HG03066 (cell line): ENCODE data around the gene DMC1.

Experiments
- ATAC-seq: cut with Tn5 transposase; IDR thresholded peaks from one replicate; pipeline ENCODE4 v1.9.1; 2021; ENCODE audit warnings: low read depth; ENCODE audit not compliant: unreplicated experiment

The DMC1 gene

DNA sequence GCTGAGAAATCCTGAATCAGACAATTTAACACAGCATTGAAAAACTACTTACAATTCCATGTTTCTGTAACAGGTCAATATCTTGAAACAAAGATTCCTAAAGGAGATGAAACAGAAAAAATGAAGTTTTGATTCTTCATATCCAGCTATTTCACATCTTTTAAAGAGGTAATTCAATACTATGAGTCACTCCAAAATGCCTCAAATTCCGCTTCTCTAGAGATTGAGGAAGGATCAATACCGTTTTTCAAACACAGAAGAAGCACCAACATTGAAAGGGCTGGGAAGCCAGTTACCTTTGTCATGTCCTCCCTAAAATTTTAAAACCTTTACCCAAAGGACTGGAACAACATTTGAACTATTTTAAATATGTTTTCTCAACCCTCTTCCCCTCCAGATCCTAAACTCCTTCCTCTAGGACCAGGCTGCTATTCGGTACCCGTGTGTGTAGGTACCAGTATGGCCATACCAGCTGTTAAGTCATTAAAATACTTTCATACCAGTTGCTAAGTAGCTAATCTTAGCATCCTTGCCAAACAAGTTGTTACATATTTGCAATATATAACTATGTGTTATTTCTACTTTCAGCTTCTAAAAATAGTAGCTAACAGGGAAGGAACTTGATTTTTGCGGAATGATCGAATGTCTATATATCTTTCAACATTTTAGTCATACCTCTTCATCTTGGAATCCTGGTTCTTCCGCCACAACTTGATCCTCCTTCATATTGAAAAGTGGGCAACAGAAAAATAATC, 2.3 kb downstream of the DMC1 start:
- ATAC-seq: no peak

DNA sequence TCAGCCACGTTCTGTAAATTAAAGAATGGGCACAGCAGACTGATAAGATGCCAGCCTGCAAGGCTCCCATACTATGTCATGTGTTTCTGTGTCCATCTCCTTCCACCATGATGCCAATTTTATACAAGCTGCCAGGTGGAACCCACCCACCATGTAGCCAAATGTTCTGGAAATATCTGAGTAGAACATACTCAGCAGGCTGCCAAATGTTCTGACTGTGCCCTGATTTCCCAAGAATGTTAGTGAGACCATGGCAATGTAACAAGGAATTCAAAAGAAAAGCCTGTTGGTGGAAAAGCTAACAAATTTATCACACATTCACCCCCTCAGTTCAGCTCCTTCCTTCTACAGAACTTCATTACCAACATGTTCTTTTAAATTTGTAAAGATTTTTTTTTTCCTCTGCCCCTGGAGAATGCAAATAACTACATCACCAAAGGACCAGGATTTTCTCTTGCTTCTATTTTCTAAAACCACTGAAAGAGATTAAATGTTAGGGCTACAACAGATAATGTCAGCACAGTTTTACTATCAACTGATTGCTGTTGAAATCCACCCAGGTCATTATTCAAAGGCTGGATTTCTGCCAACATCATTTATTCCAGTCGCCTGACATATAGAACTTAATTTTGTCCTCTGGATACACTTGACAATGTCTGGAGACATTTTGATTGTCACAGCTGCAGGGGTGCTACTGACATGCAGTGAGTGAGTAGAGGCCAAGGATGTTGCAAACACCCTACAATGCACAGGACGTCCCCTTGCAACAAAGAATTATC, 3.1 kb downstream of the DMC1 start:
- ATAC-seq: no peak

DNA sequence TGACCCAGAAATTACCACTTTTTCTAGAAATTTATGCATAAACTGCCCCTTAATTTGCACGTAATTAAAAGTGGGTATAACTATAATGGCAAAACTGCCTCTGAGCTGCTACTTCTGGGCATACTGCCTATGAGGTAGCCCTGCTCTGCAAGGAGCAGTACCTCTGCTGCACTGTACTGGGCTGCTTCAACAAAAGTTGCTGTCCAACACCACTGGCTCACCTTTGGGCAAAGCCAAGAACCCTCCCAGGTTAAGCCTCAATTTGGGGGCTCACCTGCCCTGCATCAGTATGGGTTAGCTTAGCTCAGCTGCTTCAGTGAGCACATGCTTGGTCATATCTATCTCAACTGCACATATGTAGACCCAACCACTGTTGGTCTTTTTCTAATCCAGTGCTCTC, 4.5 kb downstream of the DMC1 start:
- ATAC-seq: no peak

DNA sequence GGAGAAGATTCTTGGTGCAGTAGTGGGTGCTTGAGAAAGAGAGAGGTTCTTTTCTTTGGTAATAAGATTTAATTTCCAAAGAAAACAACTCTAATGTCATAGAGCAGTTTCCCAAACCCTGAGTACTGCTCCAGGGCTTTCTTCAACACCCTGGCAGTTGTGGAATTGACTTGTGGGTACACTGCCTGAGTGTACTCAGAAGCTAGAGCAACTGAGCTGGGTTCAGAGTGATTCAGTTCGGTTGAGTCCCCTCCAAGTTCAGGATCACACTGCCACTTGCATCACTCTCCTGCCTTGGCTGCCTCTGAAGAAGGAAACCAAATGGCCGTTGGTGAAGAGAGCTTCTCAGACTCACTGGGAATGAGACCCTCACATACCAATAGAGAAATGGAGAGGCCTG, 5.3 kb downstream of the DMC1 start:
- no peak for ATAC-seq

DNA sequence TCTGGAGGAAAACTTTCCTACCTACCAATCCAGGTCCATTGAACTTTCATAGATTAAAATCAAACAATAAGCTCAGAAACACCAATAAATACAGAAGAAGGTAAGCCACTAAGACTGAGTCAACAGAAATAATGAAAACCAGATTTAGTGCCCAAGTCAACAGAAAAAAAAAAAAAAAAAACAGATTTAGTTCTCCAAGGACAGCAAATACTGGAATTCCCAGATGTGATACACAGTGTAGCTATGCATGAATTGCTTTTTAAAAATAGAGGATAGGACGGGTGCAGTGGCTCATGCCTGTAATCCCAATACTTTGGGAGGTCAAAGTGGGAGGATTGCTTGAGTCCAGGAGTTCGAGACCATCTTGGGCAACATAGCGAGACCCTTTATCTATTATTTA, 15.7 kb downstream of the DMC1 start:
- no peak for ATAC-seq

DNA sequence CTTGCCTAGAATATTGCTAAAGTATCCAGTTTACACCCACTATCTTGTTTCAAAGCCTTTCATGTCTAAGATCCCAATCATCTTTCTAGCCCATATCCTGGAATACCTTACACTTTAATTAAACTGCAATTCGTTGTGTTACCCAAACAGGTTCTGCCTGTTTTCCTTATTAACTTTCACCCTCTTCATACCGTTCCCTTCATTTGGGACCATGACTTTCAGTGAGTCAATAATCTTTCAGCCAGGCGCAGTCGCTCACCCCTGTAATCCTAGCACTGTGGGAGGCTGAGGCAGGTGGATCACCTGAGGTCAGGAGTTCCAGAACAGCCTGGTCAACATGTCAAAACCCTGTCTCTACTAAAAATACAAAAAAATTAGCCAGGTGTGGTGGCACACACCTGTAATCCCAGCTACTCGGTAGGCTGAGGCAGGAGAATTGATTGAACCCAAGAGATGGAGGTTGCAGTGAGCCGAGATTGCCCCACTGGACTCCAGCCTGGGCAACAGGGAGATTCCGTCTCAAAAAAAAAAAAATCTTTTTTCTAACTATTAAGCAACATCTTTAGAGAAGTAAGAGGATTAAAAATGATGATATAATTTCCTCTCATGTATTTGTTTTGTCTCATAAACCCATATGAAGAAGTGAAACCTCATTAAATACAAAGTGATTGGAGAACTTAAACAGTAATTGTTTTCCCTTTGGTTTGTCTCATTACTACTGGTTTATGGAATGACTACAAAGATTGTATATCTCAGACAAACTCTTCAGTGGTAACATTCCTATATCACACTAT, 20.7 kb downstream of the DMC1 start:
- no peak for ATAC-seq

DNA sequence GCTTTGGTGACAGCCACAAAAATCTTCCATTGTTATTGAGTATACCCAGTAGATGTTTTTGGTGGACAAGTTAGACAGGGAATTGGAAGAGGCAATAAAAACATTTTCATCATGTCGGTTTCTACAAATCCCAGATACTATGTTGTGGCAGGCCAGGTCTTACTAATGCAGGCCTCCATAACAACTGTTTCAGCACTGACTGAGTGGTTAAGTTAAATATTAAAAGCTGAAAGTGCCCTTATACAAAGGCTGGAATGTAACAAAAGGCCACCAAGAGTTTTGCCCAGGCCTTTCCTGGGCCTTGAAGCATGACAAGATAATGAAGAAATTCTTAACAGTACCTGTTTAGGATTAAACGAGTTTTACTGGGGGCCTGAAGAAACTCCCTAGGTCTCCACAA, 29.3 kb downstream of the DMC1 start:
- no peak for ATAC-seq

DNA sequence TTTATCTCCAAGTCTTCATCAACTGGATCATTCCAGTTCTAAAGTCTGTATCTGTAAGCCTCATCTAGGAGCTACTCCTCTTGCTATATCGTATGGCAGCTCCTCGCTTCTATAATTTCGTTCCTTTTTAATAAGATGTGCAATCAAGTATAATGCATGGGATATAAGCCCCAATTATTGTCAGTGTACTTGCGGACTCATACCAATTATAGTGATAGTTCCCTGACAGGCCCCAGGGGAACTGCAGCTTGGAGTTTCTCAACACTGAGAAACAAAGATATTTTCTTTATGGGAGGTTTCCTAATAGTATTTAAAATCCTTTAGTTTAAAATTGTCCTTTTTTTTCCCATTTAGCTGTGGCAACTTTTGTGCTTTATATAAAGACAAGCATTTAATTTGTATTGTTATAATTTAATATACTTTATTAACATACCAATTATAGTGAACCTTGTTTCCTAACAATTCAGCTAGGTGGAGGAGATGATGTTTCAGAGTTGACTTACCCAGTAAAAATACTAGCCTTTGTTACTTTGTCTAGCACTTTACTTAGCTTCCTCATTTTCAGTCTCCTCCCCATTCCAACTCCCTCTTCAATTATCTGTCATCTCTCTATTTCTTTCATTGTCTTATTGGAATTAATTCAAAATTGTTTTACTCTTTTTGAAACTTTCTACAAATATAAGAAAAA, 38.6 kb downstream of the DMC1 start:
- ATAC-seq: no peak

DNA sequence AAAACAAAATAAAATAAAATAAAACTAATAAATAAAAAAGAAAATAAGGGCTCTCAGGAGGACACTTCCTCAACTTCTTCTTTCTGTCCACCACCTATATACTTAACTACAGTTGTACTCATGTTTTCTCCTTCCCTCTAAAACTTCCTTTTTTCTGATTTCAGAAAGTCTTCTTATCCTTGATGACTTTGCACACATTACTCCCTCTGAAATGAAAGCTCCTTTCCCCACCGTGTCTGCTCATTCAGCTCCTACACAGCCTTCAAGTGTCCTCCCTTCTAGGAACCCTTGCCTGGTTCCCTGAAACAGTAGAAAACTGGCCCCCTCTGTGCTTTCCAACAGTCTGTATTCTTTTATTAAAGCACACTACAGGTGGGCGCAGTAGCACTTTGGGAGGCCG, 45.6 kb downstream of the DMC1 start:
- no peak for ATAC-seq

DNA sequence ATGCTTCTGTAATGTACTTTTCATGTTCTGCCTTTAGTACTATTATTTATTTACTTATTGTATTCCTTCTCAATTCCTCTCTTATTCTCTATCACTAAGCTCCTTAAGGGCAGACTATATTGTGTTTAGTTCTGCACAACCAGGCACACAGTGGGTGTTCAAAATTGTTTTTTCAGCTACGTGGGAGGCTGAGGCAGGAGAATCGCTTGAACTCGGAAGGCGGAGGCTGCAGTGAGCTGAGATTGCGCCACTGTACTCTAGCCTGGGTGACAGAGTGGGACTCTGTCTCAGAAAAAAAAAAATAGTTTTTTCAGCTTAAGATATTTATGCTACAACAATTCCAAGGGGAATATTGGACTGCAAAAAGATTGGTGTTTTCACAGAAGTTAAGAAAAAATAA, 46.5 kb downstream of the DMC1 start:
- no peak for ATAC-seq

DNA sequence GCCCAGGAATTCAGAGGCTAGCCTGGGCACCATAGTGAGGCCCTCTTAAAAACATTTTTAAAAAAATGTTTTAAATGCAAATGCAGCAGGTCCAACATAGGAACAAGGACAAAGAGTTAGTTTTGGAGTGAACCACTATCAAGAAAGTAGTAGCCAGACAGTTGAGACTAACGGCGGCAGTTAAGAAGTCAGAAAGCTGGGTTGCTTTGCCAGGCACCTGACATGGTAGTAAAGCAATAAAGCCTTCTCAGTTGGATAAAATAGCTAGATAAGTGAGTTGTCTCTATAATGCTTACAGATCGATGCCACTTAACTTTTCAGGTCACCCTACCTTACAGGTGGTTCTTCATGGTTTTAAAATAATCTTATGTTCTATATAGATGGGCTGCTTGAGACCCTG, 47.0 kb downstream of the DMC1 start:
- ATAC-seq: no peak

DNA sequence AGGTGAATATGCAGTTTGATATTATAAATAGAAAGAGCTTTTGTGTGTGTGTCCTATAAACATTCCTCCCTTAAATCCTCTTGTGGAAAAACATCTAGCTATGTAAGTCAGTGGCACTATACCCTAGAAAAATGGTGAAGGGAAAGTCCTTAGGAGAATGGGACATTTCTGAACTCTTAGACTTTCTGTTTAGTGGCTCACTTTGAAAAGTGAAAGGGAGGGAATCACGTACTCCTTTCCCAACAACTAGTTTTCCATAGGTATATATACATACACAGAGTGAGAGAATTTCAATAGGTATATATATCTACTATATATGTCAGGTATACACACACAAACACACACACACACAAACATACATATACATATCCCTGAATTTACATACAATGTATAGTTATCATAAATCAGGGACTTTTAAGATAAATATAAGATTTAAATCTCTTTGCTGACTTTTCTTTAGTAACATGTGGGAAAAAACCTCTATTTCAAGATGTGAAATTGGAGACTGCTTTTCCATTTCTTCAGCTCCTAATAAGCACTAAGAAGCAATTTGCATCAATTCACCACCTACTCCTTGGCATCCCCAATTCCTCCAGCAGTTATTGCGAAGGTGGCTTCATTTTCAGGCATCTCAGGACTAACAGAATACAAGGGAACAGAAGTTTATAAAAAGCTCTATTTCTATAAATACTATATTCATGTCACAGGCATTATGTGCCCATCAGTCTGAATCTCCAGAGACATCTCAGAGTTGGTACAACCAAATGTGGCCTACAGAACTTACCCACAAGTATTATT, 50.3 kb downstream of the DMC1 start:
- ATAC-seq: no peak

DNA sequence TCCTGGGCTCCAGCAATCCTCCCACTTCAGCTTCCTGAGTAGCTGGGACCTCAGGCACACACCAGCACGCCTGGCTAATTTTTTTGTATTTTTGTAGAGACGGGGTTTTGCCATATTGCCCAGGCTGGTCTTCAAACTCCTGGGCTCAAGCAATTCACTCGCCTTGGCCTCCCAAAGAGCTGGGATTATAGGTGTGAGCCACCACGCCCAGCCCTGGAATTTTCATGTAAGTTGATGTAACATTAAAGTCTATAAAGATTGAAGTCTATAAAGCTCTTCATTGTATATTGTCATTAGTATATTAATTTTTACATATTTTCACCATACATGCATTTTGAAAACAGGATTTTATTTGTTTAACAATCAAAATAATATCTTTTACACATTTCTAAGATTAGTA, 51.4 kb downstream of the DMC1 start:
- no peak for ATAC-seq

DNA sequence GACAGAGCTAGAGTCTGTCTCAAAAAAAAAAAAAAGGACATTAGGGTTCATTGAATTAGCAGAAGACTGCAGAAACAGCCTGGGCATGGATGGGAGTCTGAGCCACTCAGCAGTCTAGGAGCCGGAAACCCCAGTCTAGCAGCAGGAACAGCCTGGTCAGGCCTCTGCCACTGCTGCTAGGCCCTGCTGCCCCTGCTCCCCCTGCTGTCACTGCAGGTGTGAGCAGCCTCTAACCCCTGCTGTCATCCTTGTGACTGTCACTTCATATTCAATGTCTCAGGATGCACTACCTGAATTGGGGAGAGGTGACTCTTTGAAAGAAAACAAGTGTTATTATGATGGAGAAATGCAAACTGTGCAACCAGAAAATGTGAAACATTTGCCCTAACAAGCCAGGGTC, 56.9 kb downstream of the DMC1 start:
- no peak for ATAC-seq

DNA sequence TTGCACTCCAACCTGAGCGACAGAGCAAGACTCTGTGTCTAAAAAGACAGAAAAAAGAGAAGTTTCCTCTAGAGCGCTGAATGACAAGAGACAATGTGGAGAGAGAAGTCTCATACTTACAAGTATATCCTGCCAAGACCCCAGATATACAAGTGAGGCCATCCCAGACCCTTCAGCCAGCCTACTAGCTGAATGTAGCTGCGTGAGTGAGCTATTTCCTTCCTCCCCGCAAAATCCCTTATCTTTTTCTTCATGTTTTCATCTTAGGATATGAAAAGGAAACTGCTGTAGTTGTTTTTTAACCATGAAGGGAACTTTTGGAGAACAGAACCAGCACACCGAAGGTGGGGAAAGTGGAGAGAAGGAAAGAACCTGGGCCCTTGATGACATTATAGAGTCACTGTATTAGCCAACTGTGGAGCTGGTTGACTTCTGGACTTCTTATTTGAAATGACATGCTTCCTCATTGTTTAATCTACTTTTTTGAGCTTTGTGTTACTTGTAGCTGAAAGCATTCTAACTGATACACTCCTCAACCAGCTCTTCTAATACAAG, 59.5 kb downstream of the DMC1 start:
- no peak for ATAC-seq

DNA sequence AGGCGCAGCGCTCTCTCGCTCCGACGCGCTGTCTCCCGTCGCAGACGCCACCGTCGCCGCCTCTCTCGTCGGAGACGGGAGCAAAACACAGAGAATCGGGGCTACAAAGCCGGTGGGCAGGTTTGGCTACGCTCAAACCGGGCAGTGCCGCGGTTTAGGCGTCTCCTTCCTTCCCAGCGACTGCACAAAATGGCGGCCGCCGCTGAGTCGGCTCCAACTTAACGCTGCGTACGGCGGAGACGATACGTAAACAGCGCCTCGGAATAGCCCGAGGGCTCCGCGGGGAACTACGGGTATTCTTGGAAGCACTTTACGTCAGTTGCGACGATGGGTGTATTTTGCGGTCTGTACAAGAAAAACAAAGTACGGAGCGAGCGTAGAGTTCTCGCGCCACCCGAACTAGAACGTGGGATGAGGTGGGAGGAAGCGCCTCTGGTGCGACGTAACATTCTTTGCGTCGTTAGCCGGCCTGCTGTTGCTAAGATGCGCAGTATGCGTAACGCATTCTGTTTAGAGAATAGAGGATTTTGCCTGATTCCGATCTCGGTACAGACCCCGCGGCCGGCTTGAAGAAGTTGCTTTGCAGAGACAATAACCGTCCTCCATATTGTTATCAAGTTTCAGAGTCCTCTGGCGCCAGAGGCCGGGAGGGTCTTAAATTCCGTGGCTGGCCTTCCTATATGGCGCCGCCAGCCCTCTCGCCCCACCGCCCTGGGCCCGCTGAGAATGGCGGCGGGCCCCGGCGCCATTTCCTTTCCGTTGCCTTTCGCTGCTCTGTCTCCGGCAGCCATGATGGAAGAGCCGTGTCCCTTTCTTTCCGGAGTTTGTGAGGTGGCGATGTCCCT, 63.6 kb downstream of the DMC1 start, which contains the start of gene DDX17:
TSS of gene DDX17 (minus strand) at position 194 of the 845 bp plus-strand sequence.
- ATAC-seq: peak; percentile 77

DNA sequence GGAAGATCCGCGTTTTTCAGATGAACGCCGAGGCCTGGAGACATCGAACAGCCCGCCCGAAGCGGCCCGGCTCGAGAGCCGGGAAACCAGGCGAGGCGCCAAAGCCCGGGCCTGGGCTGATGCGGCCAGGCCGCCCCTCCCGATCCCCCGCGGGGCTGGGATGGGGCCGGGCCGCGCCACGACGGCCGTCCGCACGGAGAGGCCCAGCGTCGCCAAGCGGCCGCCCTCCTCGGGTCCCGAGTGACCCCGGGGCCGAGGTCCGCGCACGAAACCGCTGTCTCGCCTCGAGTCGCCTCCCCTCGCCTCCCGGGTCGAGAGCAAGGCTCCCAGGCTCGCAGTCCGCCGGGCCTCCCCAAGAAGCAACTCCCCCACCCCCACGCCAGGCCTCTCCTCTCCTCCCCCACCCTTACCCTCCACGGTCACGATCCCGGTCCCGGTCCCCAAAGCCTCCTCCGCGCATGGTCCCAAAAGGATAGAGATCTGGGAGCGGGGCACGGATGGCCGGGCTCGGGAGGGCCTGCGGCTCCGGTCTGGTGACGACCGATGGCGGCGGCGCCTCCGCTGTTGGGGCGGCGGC, 64.4 kb downstream of the DMC1 start:
- no peak for ATAC-seq

DNA sequence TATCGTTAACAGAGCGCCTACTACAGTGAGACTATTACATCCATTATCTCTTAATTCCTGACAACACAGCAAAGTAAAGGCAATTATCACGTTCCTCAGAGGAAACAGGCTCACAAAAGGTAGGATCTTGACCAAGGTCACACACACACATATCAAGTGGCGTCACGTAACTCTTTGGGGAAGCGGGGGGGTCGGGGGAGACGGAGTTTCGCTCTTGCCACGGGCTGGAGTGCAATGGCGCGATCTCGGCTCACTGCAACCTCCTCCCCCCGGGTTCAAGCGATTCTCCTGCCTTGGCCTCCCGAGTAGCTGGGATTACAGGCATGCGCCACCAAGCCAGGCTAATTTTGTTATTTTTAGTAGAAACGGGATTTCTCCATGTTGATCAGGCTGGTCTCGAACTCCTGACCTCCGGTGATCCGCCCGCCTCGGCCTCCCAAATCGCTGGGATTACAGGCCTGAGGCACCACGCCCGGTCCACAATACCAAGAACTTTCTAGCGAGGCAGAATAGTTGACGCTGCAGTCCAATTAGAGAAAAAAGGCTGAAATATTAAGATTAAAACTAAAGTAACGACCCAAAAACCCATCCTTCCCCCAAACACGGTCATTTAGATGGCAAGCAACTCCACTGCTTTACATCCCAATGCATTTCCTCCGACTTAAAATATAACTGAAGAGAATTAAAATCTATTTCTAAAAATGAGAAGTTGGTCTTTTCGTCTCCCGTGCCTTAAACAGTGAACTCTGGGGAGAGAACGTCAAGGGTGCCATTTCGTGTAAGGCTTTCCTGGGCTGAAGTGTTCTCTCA, 65.0 kb downstream of the DMC1 start:
- no peak for ATAC-seq
